ENCODE results near the gene ARPIN. TPM values are rescaled to one million over a fixed set of nuclear protein-coding genes. Genes with fewer than 3 reads are reported as not detected.
"Not testable (repeated sequence)": the region's sequence is repeated elsewhere in the genome, so short reads cannot be mapped to it uniquely, and the experiment has no call there.

The ARPIN gene
- total RNA-seq, 5 donors from 2014 or later (not counting 1 experiment from before 2014, with no cell fraction given), result 0.03 to 0.09 (median 0.06) TPM; not detected in 1

DNA sequence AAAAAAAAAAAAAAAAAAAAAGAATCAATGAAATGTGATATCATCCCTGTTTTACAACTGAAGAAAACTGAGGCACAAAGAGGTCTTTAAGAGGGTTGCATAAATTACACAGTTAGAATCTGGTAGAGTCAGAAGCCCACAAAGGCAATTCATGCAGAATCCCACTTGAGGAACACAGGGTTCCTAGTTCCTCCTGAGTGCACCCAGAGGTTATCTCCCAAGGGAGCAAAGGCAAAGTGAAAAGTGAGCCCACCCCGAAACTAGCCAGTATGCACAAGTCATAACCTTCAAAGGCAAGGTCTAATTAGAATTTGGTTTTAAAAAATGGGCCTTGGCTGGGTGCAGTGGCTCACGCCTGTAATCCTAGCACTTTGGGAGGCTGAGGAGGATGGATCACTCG, 56.8 kb downstream of the ARPIN start:
- Histone ChIP-seq H3K9me3 (no peaks in the 10 kb centered on the region), H3K4me3 (ENCODE audit: control insufficient read depth in 1 of 2, extremely low read depth in 1 of 2, low read length in 1 of 2) (no peak overlapping the region), H3K27me3 (replicated peaks in 1 of 2; ENCODE audit: control insufficient read depth in 2 of 2, extremely low read depth in 1 of 2, insufficient read depth in 2 of 2, low read length in 1 of 2) (no peaks in the 10 kb centered on the region), H3K4me1 (ENCODE audit: control insufficient read depth in 1 of 2, extremely low read depth in 1 of 2, insufficient read depth in 2 of 2, low read length in 2 of 2) (no peaks in the 10 kb centered on the region), H3K27ac (ENCODE audit: low read length) (no peak overlapping the region), H3K36me3 (ENCODE audit: control insufficient read depth in 2 of 2, extremely low read depth in 1 of 2, insufficient read depth in 1 of 2, low read length in 1 of 2) (peaks cover 2 to 25% of the 10 kb centered on the region in 2 donors)
- ATAC-seq (replicated peaks in 1 of 4), result no peak
- Mint-ChIP-seq H3K36me3 (peaks cover 43% of the 10 kb centered on the region), H3K4me1 (peaks cover 0 to 3% (median 0%) of the 10 kb centered on the region in 3 donors), H3K9me3 (no peaks in the 10 kb centered on the region), H3K27me3 (no peaks in the 10 kb centered on the region), H3K27ac (no peak overlapping the region), H3K4me3 (no peak overlapping the region)
- ChIA-PET POLR2A (interaction anchor here in 1 of 2 donors (0.7 kb wide), 1 partner anchor 19 kb away, joined by 3 read pairs; no protein-coding TSS in a partner anchor), CTCF (no interaction called here)
- 100% methylated on average over 1 of the region's 3 CpGs for WGBS (ENCODE audit: insufficient coverage)
- DNase-seq, result no peak

DNA sequence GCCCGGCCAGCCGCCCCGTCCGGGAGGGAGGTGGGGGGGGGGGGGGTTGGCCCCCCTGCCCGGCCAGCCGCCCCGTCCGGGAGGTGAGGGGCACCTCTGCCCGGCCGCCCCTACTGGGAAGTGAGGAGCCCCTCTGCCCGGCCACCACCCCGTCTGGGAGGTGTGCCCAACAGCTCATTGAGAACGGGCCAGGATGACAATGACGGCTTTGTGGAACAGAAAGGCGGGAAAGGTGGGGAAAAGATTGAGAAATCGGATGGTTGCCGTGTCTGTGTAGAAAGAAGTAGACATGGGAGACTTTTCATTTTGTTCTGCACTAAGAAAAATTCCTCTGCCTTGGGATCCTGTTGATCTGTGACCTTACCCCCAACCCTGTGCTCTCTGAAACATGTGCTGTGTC, 57.9 kb downstream of the ARPIN start:
- WGBS (ENCODE audit: insufficient coverage), result 97% methylated on average over 5 of the region's 17 CpGs
- ATAC-seq (replicated peaks in 1 of 4), result not testable (repeated sequence)

DNA sequence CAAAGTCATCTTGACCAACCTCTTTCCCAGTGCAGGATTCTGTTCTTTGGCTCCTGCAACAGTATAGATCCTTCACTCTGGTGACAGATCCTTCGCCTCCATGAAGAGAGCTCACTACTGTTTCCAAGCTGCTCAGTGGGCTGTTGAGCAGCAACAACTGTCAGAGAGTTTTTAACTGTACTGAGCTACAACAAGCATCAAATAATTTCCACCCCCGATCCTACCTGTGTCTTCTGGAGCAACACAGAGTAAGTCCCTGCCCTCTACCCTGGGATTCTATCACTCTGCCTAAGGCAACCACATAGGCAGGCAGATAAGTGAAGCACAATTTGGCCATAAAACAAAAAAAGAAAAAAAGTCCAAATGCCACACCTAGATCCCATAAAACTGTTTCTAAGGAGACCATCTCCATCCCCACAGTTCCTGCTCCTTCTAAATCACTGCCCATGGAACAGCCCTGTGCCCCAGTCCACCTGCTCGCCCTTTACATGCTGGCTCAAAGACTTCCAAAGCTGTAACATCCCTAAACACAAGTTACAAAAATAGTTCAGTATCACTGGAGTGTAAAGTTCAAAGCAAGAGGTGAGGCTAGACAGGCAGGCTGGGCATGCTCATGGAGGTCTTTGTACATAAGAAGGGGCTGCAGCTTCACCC, 60.3 kb downstream of the ARPIN start:
- Mint-ChIP-seq H3K9me3 (no peaks in the 10 kb centered on the region), H3K4me1 (peaks cover 0 to 3% (median 0%) of the 10 kb centered on the region in 3 donors), H3K27ac (no peak overlapping the region), H3K36me3 (peaks cover 45% of the 10 kb centered on the region), H3K4me3 (no peak overlapping the region), H3K27me3 (no peaks in the 10 kb centered on the region)
- Histone ChIP-seq H3K4me3 (ENCODE audit: control insufficient read depth in 1 of 2, extremely low read depth in 1 of 2, low read length in 1 of 2) (no peak overlapping the region), H3K9me3 (no peaks in the 10 kb centered on the region), H3K36me3 (ENCODE audit: control insufficient read depth in 2 of 2, extremely low read depth in 1 of 2, insufficient read depth in 1 of 2, low read length in 1 of 2) (peaks cover 6 to 31% of the 10 kb centered on the region in 2 donors), H3K27me3 (replicated peaks in 1 of 2; ENCODE audit: control insufficient read depth in 2 of 2, extremely low read depth in 1 of 2, insufficient read depth in 2 of 2, low read length in 1 of 2) (no peaks in the 10 kb centered on the region), H3K4me1 (ENCODE audit: control insufficient read depth in 1 of 2, extremely low read depth in 1 of 2, insufficient read depth in 2 of 2, low read length in 2 of 2) (no peaks in the 10 kb centered on the region), H3K27ac (ENCODE audit: low read length) (no peak overlapping the region)
- no peak for ATAC-seq (replicated peaks in 1 of 4)
- no peak for DNase-seq
- POLR2A ChIA-PET, result no interaction called here
- CTCF ChIA-PET, result interaction anchor here in 1 of 2 donors (1.1 to 1.3 kb wide), 2 partner anchors 22 to 36 kb away, joined by 3 to 6 read pairs; no protein-coding TSS in a partner anchor
- 96% methylated on average over 2 of the region's 3 CpGs for WGBS (ENCODE audit: insufficient coverage)

More for the DNA sequence above, 57.9 kb downstream of the ARPIN start:
- H3K4me1 Mint-ChIP-seq; H3K27ac ChIP-seq (ENCODE audit: low read length); H3K4me1 ChIP-seq (ENCODE audit: control insufficient read depth in 1 of 2, extremely low read depth in 1 of 2, insufficient read depth in 2 of 2, low read length in 2 of 2); H3K4me3 ChIP-seq (ENCODE audit: control insufficient read depth in 1 of 2, extremely low read depth in 1 of 2, low read length in 1 of 2); H3K9me3 ChIP-seq; POLR2A ChIA-PET; H3K4me3 Mint-ChIP-seq; H3K27me3 Mint-ChIP-seq; H3K27me3 ChIP-seq (replicated peaks in 1 of 2; ENCODE audit: control insufficient read depth in 2 of 2, extremely low read depth in 1 of 2, insufficient read depth in 2 of 2, low read length in 1 of 2); DNase-seq; H3K9me3 Mint-ChIP-seq; H3K27ac Mint-ChIP-seq; CTCF ChIA-PET: not testable (repeated sequence)
- H3K36me3 ChIP-seq (ENCODE audit: control insufficient read depth in 2 of 2, extremely low read depth in 1 of 2, insufficient read depth in 1 of 2, low read length in 1 of 2), result peaks cover 2 to 20% of the 10 kb centered on the region in 2 donors
- H3K36me3 Mint-ChIP-seq, result peaks cover 46% of the 10 kb centered on the region

DNA sequence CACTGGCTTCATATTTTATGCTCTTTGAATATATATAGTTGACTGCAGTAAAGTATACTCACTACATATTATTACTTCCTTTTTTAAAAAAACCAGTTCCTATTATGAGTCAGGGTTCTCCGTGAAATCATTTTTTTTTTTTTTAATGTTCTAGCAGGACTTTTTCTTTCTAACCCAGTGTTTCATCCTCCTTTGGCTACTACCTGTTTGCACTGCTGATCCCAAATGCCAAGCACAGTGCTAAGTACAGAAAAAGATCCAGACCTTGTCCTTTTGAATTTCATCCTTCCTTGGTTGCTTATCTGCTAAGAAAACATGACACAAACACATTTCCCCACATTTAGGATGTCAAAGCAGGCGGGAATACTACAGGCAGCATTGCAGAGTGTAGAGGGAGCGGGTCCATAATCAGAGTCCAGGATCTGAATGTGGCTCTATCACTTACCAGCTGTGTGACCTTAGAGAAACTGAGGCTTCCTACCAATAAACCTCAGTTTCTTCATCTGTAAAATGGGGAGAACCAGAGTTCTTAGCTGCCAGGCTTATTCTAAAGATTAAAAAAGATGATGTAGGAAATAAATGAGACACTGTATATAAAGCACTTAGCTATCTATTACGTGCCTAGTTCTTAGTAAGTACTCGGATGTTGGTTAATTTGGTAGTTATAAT, 60.9 kb downstream of the ARPIN start:
- Mint-ChIP-seq H3K4me3 (no peak overlapping the region), H3K36me3 (peaks cover 40% of the 10 kb centered on the region), H3K9me3 (no peaks in the 10 kb centered on the region), H3K27ac (no peak overlapping the region), H3K27me3 (no peaks in the 10 kb centered on the region), H3K4me1 (peaks cover 0 to 3% (median 0%) of the 10 kb centered on the region in 3 donors)
- H3K36me3 ChIP-seq (ENCODE audit: control insufficient read depth in 2 of 2, extremely low read depth in 1 of 2, insufficient read depth in 1 of 2, low read length in 1 of 2), result peaks cover 6 to 34% of the 10 kb centered on the region in 2 donors
- DNase-seq (no peak), ATAC-seq (replicated peaks in 1 of 4) (no peak)
- H3K27ac ChIP-seq (ENCODE audit: low read length), result no peak overlapping the region
- ChIA-PET CTCF (interaction anchor here in 1 of 2 donors (1.1 to 1.3 kb wide), 2 partner anchors 23 to 36 kb away, joined by 3 to 6 read pairs; no protein-coding TSS in a partner anchor), POLR2A (no interaction called here)
- H3K9me3 ChIP-seq, result no peaks in the 10 kb centered on the region
- H3K4me1 ChIP-seq (ENCODE audit: control insufficient read depth in 1 of 2, extremely low read depth in 1 of 2, insufficient read depth in 2 of 2, low read length in 2 of 2), result no peaks in the 10 kb centered on the region
- H3K4me3 ChIP-seq (ENCODE audit: control insufficient read depth in 1 of 2, extremely low read depth in 1 of 2, low read length in 1 of 2), result no peak overlapping the region
- no peaks in the 10 kb centered on the region for H3K27me3 ChIP-seq (replicated peaks in 1 of 2; ENCODE audit: control insufficient read depth in 2 of 2, extremely low read depth in 1 of 2, insufficient read depth in 2 of 2, low read length in 1 of 2)
- 88% methylated on average over 2 of the region's 5 CpGs for WGBS (ENCODE audit: insufficient coverage)

DNA sequence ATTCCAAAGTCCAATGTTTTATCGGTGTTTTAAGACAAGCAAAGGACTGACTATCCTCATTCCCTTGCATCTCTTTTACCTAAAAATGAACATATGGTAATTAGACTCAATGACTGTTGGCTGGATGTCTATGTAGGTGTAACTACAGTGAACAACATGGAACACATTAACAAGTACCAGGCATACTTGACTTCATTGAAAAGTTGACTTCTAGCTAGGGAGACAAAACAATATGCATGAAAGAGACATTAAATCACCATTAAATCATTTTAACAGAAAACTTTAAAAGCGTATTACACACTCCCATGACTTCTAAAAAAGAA, 63.8 kb downstream of the ARPIN start:
- no peak overlapping the region for H3K4me3 Mint-ChIP-seq
- Histone ChIP-seq H3K4me1 (ENCODE audit: control insufficient read depth in 1 of 2, extremely low read depth in 1 of 2, insufficient read depth in 2 of 2, low read length in 2 of 2) (no peaks in the 10 kb centered on the region), H3K27ac (ENCODE audit: low read length) (no peak overlapping the region), H3K9me3 (no peaks in the 10 kb centered on the region), H3K36me3 (ENCODE audit: control insufficient read depth in 2 of 2, extremely low read depth in 1 of 2, insufficient read depth in 1 of 2, low read length in 1 of 2) (peaks cover 4 to 34% of the 10 kb centered on the region in 2 donors), H3K4me3 (ENCODE audit: control insufficient read depth in 1 of 2, extremely low read depth in 1 of 2, low read length in 1 of 2) (no peak overlapping the region), H3K27me3 (replicated peaks in 1 of 2; ENCODE audit: control insufficient read depth in 2 of 2, extremely low read depth in 1 of 2, insufficient read depth in 2 of 2, low read length in 1 of 2) (no peaks in the 10 kb centered on the region)
- H3K9me3 Mint-ChIP-seq, result no peaks in the 10 kb centered on the region
- WGBS (ENCODE audit: insufficient coverage), result no CpG with 5 or more reads among the region's 2 CpGs
- peaks cover 0 to 3% (median 0%) of the 10 kb centered on the region in 3 donors for H3K4me1 Mint-ChIP-seq
- DNase-seq, result no peak
- no peak for ATAC-seq (replicated peaks in 1 of 4)
- POLR2A ChIA-PET, result no interaction called here
- no peak overlapping the region for H3K27ac Mint-ChIP-seq
- CTCF ChIA-PET, result no interaction called here
- peaks cover 40% of the 10 kb centered on the region for H3K36me3 Mint-ChIP-seq
- no peaks in the 10 kb centered on the region for H3K27me3 Mint-ChIP-seq

DNA sequence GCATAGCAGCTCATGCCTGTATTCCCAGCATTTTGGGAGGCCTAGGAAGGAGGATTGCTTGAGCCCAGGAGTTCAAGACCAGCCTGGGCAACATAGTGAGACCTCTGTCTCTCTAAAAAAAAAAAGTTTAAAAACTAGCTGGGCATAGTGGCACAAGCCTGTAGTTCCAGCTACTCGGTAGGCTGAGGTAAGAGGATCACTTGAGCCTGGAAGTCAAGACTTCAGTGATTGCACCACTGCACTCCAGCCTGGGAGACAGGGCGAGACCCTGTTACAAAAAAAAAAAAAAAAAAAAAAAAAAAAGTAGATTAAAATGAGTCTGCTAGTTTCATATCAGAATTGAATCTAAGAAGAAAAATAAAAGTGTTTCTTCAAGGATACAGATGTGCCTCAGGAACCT, 65.7 kb downstream of the ARPIN start:
- Histone ChIP-seq H3K36me3 (ENCODE audit: control insufficient read depth in 2 of 2, extremely low read depth in 1 of 2, insufficient read depth in 1 of 2, low read length in 1 of 2) (peaks cover 4 to 25% of the 10 kb centered on the region in 2 donors), H3K27ac (ENCODE audit: low read length) (no peak overlapping the region), H3K9me3 (no peaks in the 10 kb centered on the region), H3K4me3 (ENCODE audit: control insufficient read depth in 1 of 2, extremely low read depth in 1 of 2, low read length in 1 of 2) (no peak overlapping the region), H3K27me3 (replicated peaks in 1 of 2; ENCODE audit: control insufficient read depth in 2 of 2, extremely low read depth in 1 of 2, insufficient read depth in 2 of 2, low read length in 1 of 2) (no peaks in the 10 kb centered on the region), H3K4me1 (ENCODE audit: control insufficient read depth in 1 of 2, extremely low read depth in 1 of 2, insufficient read depth in 2 of 2, low read length in 2 of 2) (no peaks in the 10 kb centered on the region)
- Mint-ChIP-seq H3K27me3 (no peaks in the 10 kb centered on the region), H3K27ac (no peak overlapping the region), H3K36me3 (peaks cover 36% of the 10 kb centered on the region), H3K4me3 (no peak overlapping the region), H3K9me3 (no peaks in the 10 kb centered on the region), H3K4me1 (peaks cover 0 to 1% (median 0%) of the 10 kb centered on the region in 3 donors)
- POLR2A ChIA-PET, result no interaction called here
- CTCF ChIA-PET, result interaction anchor here in 1 of 2 donors (0.5 kb wide), 1 partner anchor 13 kb away, joined by 3 read pairs; no protein-coding TSS in a partner anchor
- ATAC-seq (replicated peaks in 1 of 4) (no peak), DNase-seq (no peak)
- WGBS (ENCODE audit: insufficient coverage), result no CpG with 5 or more reads among the region's 2 CpGs
